Body of pancreas (tissue), 4 donors: Measurements from ENCODE around the gene ASB2. TPM values are rescaled to one million over a fixed set of nuclear protein-coding genes. Genes with fewer than 3 reads are reported as not detected.

ENCODE experiments used
- ATAC-seq: fragments of 150-250 bp; one replicate; pipeline ENCODE4 v1.9.1; 2016
- DNase-seq, 4 donors: peaks; one replicate each; pipeline ENCODE4 v3.0.0-alpha.2; 2019
- H3K27ac ChIP-seq, 4 donors: fragments of 200-600 bp; sonication (generic); 1 replicate in 3 of 4; 2 replicates in 1 of 4; pipeline versions ENCODE4 v1.5.1 to v1.6.1; 2016 to 2019; ENCODE audit warnings: mild to moderate bottlenecking in 1 of 4, mixed read lengths in 1 of 4, moderate library complexity in 1 of 4
- H3K27me3 ChIP-seq, 2 donors: fragments of 200-600 bp; sonication (generic); one replicate each; pipeline ENCODE4 v1.6.0; 2016; ENCODE audit warnings: mild to moderate bottlenecking in 1 of 2
- H3K36me3 ChIP-seq, 2 donors: fragments of 200-600 bp; sonication (generic); replicated peaks in 1 of 2; 2 replicates each; pipeline ENCODE4 v1.5.1; 2016; ENCODE audit warnings: low read depth in 2 of 2; ENCODE audit not compliant: insufficient read depth in 1 of 2
- H3K4me1 ChIP-seq: fragments of 200-600 bp; sonication (generic); one replicate; pipeline ENCODE4 v1.6.0; 2016
- H3K4me3 ChIP-seq, 2 donors: fragments of 200-600 bp; sonication (generic); 1 replicate in 1 of 2; 2 replicates in 1 of 2; pipeline ENCODE4 v1.5.1; 2016 to 2019
- H3K9me3 ChIP-seq, 3 donors: fragments of 200-600 bp; sonication (generic); 1 replicate in 2 of 3; 2 replicates in 1 of 3; pipeline ENCODE4 v1.5.1; 2016
- CTCF ChIP-seq, 7 experiments: fragments of 450-650 bp in 4 of 7; fragments of 200-600 bp in 3 of 7; sonication (generic) in 3 of 7; IDR thresholded peaks; one replicate each; pipeline ENCODE4 v1.5.1; 2016 to 2019; ENCODE audit warnings: antibody characterized with exemption in 7 of 7
- POLR2A ChIP-seq, 3 donors: fragments of 450-650 bp; IDR thresholded peaks; one replicate each; pipeline ENCODE4 v1.6.1; 2016; ENCODE audit warnings: antibody characterized with exemption in 3 of 3, mild to moderate bottlenecking in 2 of 3
- WGBS, 2 donors: methylation state at CpG; one replicate each; pipeline ENCODE4 v1.1.5; 2017; 5-methylcytosine and 5-hydroxymethylcytosine counted together
- intact Hi-C: fragments of 100-400 bp; cut with DNase I; formaldehyde crosslinking; loops from one replicate; pipeline ENCODE4 v1.15.1; 2023
- total RNA-seq, 2 donors: library from RNA; depleted of rRNA; stranded (reverse); fragments of >200 nt; gene quantifications; one replicate each; pipeline ENCODE4 v1.1.0, GENCODE V29; 2016

Gene ASB2
- total RNA-seq, 2 donors from 2014 or later = 0.33 to 7.0 TPM

- TF ChIP-seq POLR2A (IDR thresholded peaks at IDR 0.05) (no peak), CTCF (IDR thresholded peaks at IDR 0.05) (no peak)
- no peaks in the 10 kb centered on the region for H3K27me3 ChIP-seq
- no peaks in the 10 kb centered on the region for H3K36me3 ChIP-seq
- ATAC-seq (no peak), DNase-seq (no peak)
- intact Hi-C loops = no loop called here
- no peak overlapping the region for H3K27ac ChIP-seq
- no peaks in the 10 kb centered on the region for H3K4me1 ChIP-seq
- no peak overlapping the region for H3K4me3 ChIP-seq
- 91 to 100% methylated on average over 1 to 3 of the region's 3 CpGs for WGBS, 2 donors
- H3K9me3 ChIP-seq = no peaks in the 10 kb centered on the region
Observed at GRCh38 chr14:93984070-93984469, 7.7 kb upstream of the ASB2 start.

- WGBS, 2 donors = 75 to 83% methylated on average over 3 to 10 of the region's 10 CpGs
- intact Hi-C loops = no loop called here
- Histone ChIP-seq H3K27ac (no peak overlapping the region), H3K4me3 (no peak overlapping the region), H3K36me3 (no peaks in the 10 kb centered on the region), H3K4me1 (no peaks in the 10 kb centered on the region), H3K9me3 (no peaks in the 10 kb centered on the region), H3K27me3 (no peaks in the 10 kb centered on the region)
- ATAC-seq = no peak
- no peak for DNase-seq
- TF ChIP-seq CTCF (IDR thresholded peaks at IDR 0.05) = no peak
- no peak for TF ChIP-seq POLR2A (IDR thresholded peaks at IDR 0.05)
Observed at GRCh38 chr14:93982230-93983007, 6.0 kb upstream of the ASB2 start.

GRCh38 chr14:93981316-93982229 lies 5.2 kb upstream of the ASB2 start:
- ATAC-seq (no peak), DNase-seq (no peak)
- Histone ChIP-seq H3K27me3 (no peaks in the 10 kb centered on the region), H3K4me1 (no peaks in the 10 kb centered on the region), H3K27ac (no peak overlapping the region), H3K4me3 (no peak overlapping the region), H3K9me3 (no peaks in the 10 kb centered on the region), H3K36me3 (no peaks in the 10 kb centered on the region)
- 93 to 100% methylated on average over 1 to 9 of the region's 9 CpGs for WGBS, 2 donors
- intact Hi-C loops = no loop called here
- TF ChIP-seq POLR2A (IDR thresholded peaks at IDR 0.05) (no peak), CTCF (IDR thresholded peaks at IDR 0.05) (no peak)

GRCh38 chr14:93980456-93981201 lies 4.3 kb upstream of the ASB2 start:
- Histone ChIP-seq H3K36me3 (no peaks in the 10 kb centered on the region), H3K4me3 (no peak overlapping the region), H3K9me3 (no peaks in the 10 kb centered on the region), H3K4me1 (no peaks in the 10 kb centered on the region), H3K27me3 (no peaks in the 10 kb centered on the region), H3K27ac (no peak overlapping the region)
- WGBS, 2 donors = 75 to 81% methylated on average over 11 of the region's 11 CpGs
- intact Hi-C loops = no loop called here
- TF ChIP-seq CTCF (IDR thresholded peaks at IDR 0.05) = no peak
- TF ChIP-seq POLR2A (IDR thresholded peaks at IDR 0.05) = no peak
- DNase-seq (no peak), ATAC-seq (no peak)
